ENCODE results near the gene NRXN2.
"Not testable (repeated sequence)": the region's sequence is repeated elsewhere in the genome, so short reads cannot be mapped to it uniquely, and the experiment has no call there.

Gene NRXN2

GRCh38 chr11:64664236-64664870, 58.6 kb downstream of the NRXN2 start:
- not testable (repeated sequence) for DNase-seq

- no peak for DNase-seq
Observed at GRCh38 chr11:64663656-64664055, 59.3 kb downstream of the NRXN2 start.

GRCh38 chr11:64661614-64662013, 61.4 kb downstream of the NRXN2 start:
- DNase-seq: no peak

- DNase-seq: no peak
Observed at GRCh38 chr11:64661146-64661545, 61.9 kb downstream of the NRXN2 start.

GRCh38 chr11:64660706-64661105, 62.3 kb downstream of the NRXN2 start:
- no peak for DNase-seq

- DNase-seq: no peak
Observed at GRCh38 chr11:64660205-64660604, 62.8 kb downstream of the NRXN2 start.

GRCh38 chr11:64659417-64660144, 63.4 kb downstream of the NRXN2 start:
- DNase-seq: no peak

- DNase-seq: no peak
Observed at GRCh38 chr11:64658265-64658664, 64.7 kb downstream of the NRXN2 start.

- no peak for DNase-seq
Observed at GRCh38 chr11:64656862-64657261, 66.1 kb downstream of the NRXN2 start.

- no peak for DNase-seq
Observed at GRCh38 chr11:64655941-64656601, 66.9 kb downstream of the NRXN2 start.

- DNase-seq: no peak
Observed at GRCh38 chr11:64654958-64655541, 67.9 kb downstream of the NRXN2 start.

- DNase-seq: no peak
Observed at GRCh38 chr11:64654439-64654838, 68.6 kb downstream of the NRXN2 start.

- no peak for DNase-seq
Observed at GRCh38 chr11:64653388-64653973, 69.5 kb downstream of the NRXN2 start.

- DNase-seq: peak; percentile 70
Observed at GRCh38 chr11:64652586-64653387, 70.2 kb downstream of the NRXN2 start.

- peak; percentile 12 for DNase-seq
Observed at GRCh38 chr11:64650923-64651523, 72.0 kb downstream of the NRXN2 start.

- DNase-seq: no peak
Observed at GRCh38 chr11:64649291-64649697, 73.7 kb downstream of the NRXN2 start.

GRCh38 chr11:64648551-64648950, 74.4 kb downstream of the NRXN2 start:
- no peak for DNase-seq

- DNase-seq: no peak
Observed at GRCh38 chr11:64647019-64647779, 75.8 kb downstream of the NRXN2 start.

- DNase-seq: no peak
Observed at GRCh38 chr11:64644647-64645275, 78.2 kb downstream of the NRXN2 start.

- DNase-seq: no peak
Observed at GRCh38 chr11:64643920-64644646, 78.9 kb downstream of the NRXN2 start.
